Mononuclear cell (primary cell): ENCODE data around the gene EPM2AIP1. TPM values are rescaled to one million over a fixed set of nuclear protein-coding genes. Genes with fewer than 3 reads are reported as not detected.
"Not testable (repeated sequence)": the region's sequence is repeated elsewhere in the genome, so short reads cannot be mapped to it uniquely, and the experiment has no call there.

Experiments
- H3K27me3 ChIP-seq: 2 replicates; pipeline ENCODE4 v1.6.0; 2011; ENCODE audit warnings: low read length, control low read depth; ENCODE audit not compliant: insufficient read depth
- H3K4me1 ChIP-seq: 2 replicates; pipeline ENCODE4 v1.5.1; 2011; ENCODE audit warnings: mild to moderate bottlenecking, low read length, control low read depth; ENCODE audit not compliant: insufficient read depth
- H3K4me3 ChIP-seq: 2 replicates; pipeline ENCODE4 v1.5.1; 2011; ENCODE audit warnings: mild to moderate bottlenecking, low read length, moderate library complexity
- H3K9me3 ChIP-seq: 2 replicates; pipeline ENCODE4 v1.5.1; 2011; ENCODE audit warnings: low read depth, mild to moderate bottlenecking, control low read depth, low read length
- total RNA-seq: library from RNA; depleted of rRNA; stranded (reverse); fragments of >200 nt; gene quantifications from one replicate; pipeline ENCODE4 v1.2.3, GENCODE V29; 2012

EPM2AIP1 gene
- total RNA-seq, result 42.5 TPM

GRCh38 chr3:36992806-36993325, at the start of gene EPM2AIP1:
TSS of gene EPM2AIP1 (minus strand) at chr3:36993131. CDS start at chr3:36993077, 54 bp downstream.
- H3K4me1 ChIP-seq, result peaks cover 50% of the 10 kb centered on the region

DNA sequence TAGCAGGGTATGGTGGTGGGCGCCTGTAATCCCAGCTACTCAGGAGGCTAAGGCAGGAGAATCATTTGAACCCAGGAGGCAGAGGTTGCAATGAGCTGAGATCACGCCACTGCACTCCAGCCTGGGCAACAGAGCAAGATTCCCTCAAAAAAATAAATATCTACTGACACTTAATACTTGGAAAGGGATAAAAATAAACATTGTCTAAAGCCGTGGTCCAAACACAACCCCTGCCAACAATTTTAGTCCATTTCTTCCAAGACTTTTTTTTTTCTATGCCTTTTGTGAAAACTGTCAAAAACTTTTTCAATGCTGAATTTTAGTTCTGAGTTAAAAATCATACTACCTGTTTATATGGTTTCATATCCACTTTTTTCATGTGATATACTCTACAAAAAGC, 49.8 kb upstream of the EPM2AIP1 start:
- not testable (repeated sequence) for H3K4me1 ChIP-seq, H3K9me3 ChIP-seq, H3K4me3 ChIP-seq, H3K27me3 ChIP-seq

More at GRCh38 chr3:36992806-36993325, at the start of gene EPM2AIP1:
- Histone ChIP-seq H3K4me3 (peak within 1 kb of the TSS; percentile 64), H3K27me3 (no peaks in the 10 kb centered on the region), H3K9me3 (no peaks in the 10 kb centered on the region)

- Histone ChIP-seq H3K4me3 (no peak overlapping the region), H3K4me1 (no peaks in the 10 kb centered on the region), H3K27me3 (no peaks in the 10 kb centered on the region), H3K9me3 (peaks cover under 1% of the 10 kb centered on the region)
Measured at GRCh38 chr3:37041546-37042195, 48.7 kb upstream of the EPM2AIP1 start.

GRCh38 chr3:37040231-37040630, 47.3 kb upstream of the EPM2AIP1 start:
- no peaks in the 10 kb centered on the region for H3K4me1 ChIP-seq
- peaks cover 7% of the 10 kb centered on the region for H3K9me3 ChIP-seq
- H3K27me3 ChIP-seq, result no peaks in the 10 kb centered on the region
- no peak overlapping the region for H3K4me3 ChIP-seq

- Histone ChIP-seq H3K27me3 (no peaks in the 10 kb centered on the region), H3K4me3 (no peak overlapping the region), H3K4me1 (no peaks in the 10 kb centered on the region), H3K9me3 (peaks cover 7% of the 10 kb centered on the region)
Measured at GRCh38 chr3:37039161-37039846, 46.4 kb upstream of the EPM2AIP1 start.

DNA sequence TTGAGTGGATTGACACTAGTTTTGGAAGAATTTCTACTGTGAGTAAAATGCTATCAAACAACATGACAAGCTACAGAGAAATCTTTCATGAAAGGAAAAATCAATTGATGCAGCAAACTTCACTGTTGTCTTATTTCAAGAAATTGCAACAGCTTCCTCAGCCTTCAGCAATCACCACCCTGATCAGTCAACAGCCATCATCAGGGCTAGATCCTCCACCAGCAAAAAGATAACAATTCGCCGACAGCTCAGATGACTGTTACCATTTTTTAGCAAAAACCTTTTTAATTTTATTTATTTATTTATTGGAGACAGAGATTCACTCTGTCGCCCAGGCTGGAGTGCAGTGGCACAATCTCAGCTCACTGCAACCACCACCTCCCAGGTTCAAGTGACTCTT, 44.4 kb upstream of the EPM2AIP1 start:
- Histone ChIP-seq H3K4me3 (no peak overlapping the region), H3K27me3 (no peaks in the 10 kb centered on the region)

GRCh38 chr3:37032961-37033360, 40.0 kb upstream of the EPM2AIP1 start:
- Histone ChIP-seq H3K4me1 (no peaks in the 10 kb centered on the region), H3K4me3 (no peak overlapping the region), H3K9me3 (peaks cover 7% of the 10 kb centered on the region), H3K27me3 (no peaks in the 10 kb centered on the region)

More for the DNA sequence above, 44.4 kb upstream of the EPM2AIP1 start:
- H3K9me3 ChIP-seq, result peaks cover 7% of the 10 kb centered on the region
- H3K4me1 ChIP-seq, result no peaks in the 10 kb centered on the region

DNA sequence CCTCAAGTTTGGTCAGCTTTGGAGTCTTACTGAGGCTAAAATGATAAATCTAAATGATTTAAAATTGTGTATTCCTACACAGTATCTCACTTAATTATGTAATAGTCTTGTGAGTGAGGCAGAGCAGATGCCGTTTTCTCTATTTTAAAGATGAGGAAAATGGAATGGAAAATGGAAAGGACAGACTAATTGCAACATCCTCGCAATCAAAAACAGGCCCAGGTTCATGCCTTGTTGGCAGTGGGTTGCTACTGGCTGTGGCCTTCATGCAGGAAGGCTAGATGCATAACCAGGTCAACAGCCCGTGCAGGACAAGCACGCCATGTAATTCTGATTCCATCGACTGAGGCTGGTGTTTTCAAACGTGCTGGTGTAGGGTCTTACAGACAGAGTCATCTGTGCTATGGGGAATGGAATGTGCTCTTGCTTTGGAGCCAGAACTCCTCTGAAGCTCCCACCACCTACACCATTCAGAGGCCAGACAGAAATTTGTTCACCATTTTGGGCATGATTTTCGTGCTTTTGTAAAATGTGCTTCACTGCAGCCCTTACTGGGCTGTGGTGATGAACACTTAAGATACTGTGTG, 38.3 kb upstream of the EPM2AIP1 start:
- Histone ChIP-seq H3K9me3 (peaks cover 2% of the 10 kb centered on the region), H3K4me1 (no peaks in the 10 kb centered on the region), H3K27me3 (no peaks in the 10 kb centered on the region), H3K4me3 (no peak overlapping the region)

GRCh38 chr3:37030588-37030987, 37.7 kb upstream of the EPM2AIP1 start:
- Histone ChIP-seq H3K9me3 (no peaks in the 10 kb centered on the region), H3K4me3 (no peak overlapping the region), H3K27me3 (no peaks in the 10 kb centered on the region), H3K4me1 (peaks cover 3% of the 10 kb centered on the region)

DNA sequence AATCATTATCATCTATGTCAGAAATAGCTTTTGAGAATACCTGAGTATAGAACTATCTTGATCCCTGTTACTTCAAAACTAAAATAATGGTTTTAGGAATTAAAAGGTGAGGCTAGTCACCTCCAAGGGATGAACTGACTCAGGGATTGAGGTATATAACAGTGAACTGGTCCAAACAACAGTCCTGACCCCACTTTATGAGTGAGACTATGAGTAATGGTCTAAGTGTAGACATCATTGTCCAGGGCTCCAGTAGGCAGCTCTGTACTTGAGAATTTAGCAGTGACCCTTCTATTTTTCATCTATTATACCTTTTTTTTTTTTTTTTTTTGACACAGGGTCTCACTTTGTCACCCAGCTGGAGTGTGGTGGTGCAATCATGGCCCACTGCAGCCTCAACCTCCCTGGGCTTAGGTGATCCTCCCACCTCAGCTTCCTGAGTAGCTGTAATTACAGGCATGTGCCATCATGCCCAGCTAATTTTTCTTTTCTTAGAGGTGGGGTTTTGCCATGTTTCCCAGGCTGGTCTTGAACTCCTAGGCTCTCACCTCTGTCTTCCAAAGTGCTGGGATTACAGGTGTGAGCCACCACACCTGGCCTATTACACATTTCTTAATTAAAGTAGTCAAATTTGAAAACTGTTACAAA, 36.7 kb upstream of the EPM2AIP1 start:
- no peaks in the 10 kb centered on the region for H3K27me3 ChIP-seq
- no peaks in the 10 kb centered on the region for H3K9me3 ChIP-seq
- H3K4me3 ChIP-seq, result no peak overlapping the region
- H3K4me1 ChIP-seq, result peaks cover 9% of the 10 kb centered on the region

GRCh38 chr3:37029111-37029510, 36.2 kb upstream of the EPM2AIP1 start:
- H3K9me3 ChIP-seq, result no peaks in the 10 kb centered on the region
- no peak overlapping the region for H3K4me3 ChIP-seq
- H3K27me3 ChIP-seq, result no peaks in the 10 kb centered on the region
- peaks cover 12% of the 10 kb centered on the region for H3K4me1 ChIP-seq

GRCh38 chr3:37028329-37028728, 35.4 kb upstream of the EPM2AIP1 start:
- H3K4me3 ChIP-seq, result no peak overlapping the region
- H3K4me1 ChIP-seq, result peaks cover 12% of the 10 kb centered on the region
- H3K9me3 ChIP-seq, result no peaks in the 10 kb centered on the region
- H3K27me3 ChIP-seq, result no peaks in the 10 kb centered on the region

DNA sequence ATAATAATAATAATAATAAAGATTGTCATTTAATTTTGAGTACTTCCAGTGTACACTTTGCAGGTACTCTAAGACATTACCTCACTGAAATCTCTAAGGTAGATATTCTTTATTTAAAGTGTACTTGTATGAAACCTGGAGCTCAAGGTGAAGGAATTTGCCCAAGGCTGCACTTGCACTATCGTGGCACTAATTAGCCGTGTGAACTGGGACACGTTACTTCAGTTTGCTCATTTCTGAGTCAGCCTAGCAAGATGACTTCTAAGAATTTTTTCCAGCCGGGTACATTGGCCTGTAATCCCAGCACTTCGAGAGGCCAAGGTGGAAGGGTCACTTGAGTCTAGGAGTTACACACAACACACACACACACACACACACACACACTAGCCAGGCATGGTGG, 33.9 kb upstream of the EPM2AIP1 start:
- H3K9me3 ChIP-seq, result no peaks in the 10 kb centered on the region
- H3K27me3 ChIP-seq, result no peaks in the 10 kb centered on the region
- no peak overlapping the region for H3K4me3 ChIP-seq
- peaks cover 12% of the 10 kb centered on the region for H3K4me1 ChIP-seq

GRCh38 chr3:37025561-37026335, 32.8 kb upstream of the EPM2AIP1 start:
- Histone ChIP-seq H3K4me3 (no peak overlapping the region), H3K27me3 (no peaks in the 10 kb centered on the region), H3K4me1 (peaks cover 12% of the 10 kb centered on the region), H3K9me3 (no peaks in the 10 kb centered on the region)
